Stomach smooth muscle (tissue), 2 donors: ENCODE data around the gene CALML5.
A peak's percentile ranks its signal among the peaks of the same experiment; 100 is the strongest.

Experiments used
- H3K27ac ChIP-seq: one replicate; pipeline ENCODE4 v1.7.0; 2013; ENCODE audit warnings: mild to moderate bottlenecking, low read length, inconsistent platforms
- H3K27me3 ChIP-seq, 2 donors: one replicate each; pipeline ENCODE4 v1.7.0; 2013; ENCODE audit warnings: low read length in 2 of 2; ENCODE audit not compliant: insufficient read depth in 2 of 2, control insufficient read depth in 1 of 2
- H3K36me3 ChIP-seq, 2 donors: one replicate each; pipeline ENCODE4 v1.7.0; 2013; ENCODE audit warnings: low read length in 2 of 2; ENCODE audit not compliant: control insufficient read depth in 2 of 2, insufficient read depth in 2 of 2
- H3K4me1 ChIP-seq: one replicate; pipeline ENCODE4 v1.7.0; 2013; ENCODE audit warnings: low read length; ENCODE audit not compliant: control insufficient read depth, insufficient read depth
- H3K4me3 ChIP-seq, 2 donors: one replicate each; pipeline ENCODE4 v1.7.0; 2013; ENCODE audit warnings: low read length in 2 of 2
- H3K9ac ChIP-seq, 2 donors: one replicate each; pipeline ENCODE4 v1.7.0; 2013; ENCODE audit warnings: low read length in 2 of 2, mild to moderate bottlenecking in 1 of 2
- H3K9me3 ChIP-seq, 2 donors: one replicate each; pipeline ENCODE4 v1.7.0; 2013; ENCODE audit warnings: low read length in 2 of 2; ENCODE audit not compliant: control insufficient read depth in 2 of 2
- donor health status: healthy.
- donor health status: Pancreatic carcinoma.

CALML5 gene

DNA sequence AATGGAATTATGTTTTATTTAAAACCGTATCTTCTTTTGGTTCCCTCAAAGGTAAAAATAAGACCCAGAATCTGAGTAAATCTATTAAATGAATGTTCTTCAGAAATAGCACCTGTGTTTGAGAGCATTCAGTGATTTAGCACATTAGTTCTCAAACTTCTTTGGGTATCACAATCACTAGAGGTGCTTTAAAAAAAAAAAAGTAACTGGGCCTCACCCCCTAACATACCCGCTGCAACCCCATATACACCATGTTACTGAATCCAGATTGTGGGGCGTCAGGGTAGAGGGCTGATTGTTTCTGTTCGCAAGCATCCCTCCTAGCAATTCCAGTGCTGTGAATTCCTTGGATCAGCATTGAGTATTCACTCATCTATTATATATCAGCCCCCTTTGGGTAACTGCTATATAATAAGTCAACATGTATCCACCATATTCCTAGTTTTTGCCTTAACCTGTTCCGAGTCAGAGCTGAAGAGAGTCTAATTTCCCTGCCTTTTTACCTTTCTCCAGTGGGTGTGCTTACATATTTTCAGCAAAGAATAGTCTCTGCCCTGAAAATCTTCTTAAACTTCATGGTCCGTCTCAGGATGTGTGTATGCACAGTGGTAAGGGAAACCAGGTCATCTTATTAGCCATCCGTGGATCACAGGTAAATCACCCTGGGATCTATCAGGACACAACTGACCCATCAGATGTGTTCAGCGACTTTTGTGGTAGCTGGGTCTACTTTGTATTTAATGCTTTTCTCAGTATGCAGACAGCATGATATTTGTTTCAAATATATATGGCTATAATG is 40.2 kb downstream of the CALML5 start:
- Histone ChIP-seq H3K4me1 (no peaks in the 10 kb centered on the region), H3K27me3 (no peaks in the 10 kb centered on the region), H3K9me3 (no peaks in the 10 kb centered on the region), H3K9ac (no peak overlapping the region), H3K36me3 (peaks cover 36 to 42% of the 10 kb centered on the region in 2 donors), H3K27ac (no peak overlapping the region), H3K4me3 (no peak overlapping the region)

DNA sequence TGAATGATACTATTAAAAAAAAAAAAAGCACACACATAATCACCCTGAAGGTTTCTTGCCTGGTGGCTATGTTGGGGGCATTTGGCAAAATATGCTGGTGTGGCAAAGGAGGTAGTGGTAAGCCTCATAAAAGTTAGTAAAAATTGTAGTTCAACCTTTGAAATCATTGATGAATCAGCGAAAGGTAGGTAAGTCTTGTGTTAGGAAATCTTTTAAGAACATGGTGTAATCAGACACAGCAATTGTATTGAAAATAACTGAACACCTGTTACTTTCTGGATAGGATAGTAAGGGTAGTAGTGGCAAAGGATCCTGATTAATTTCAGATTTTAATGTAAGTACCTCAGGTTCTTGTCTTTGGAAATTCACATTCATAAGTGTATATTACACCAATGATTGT is 40.9 kb downstream of the CALML5 start:
- Histone ChIP-seq H3K4me3 (no peak overlapping the region), H3K4me1 (no peaks in the 10 kb centered on the region), H3K9ac (no peak overlapping the region), H3K27me3 (no peaks in the 10 kb centered on the region), H3K9me3 (no peaks in the 10 kb centered on the region), H3K27ac (no peak overlapping the region), H3K36me3 (peaks cover 42 to 50% of the 10 kb centered on the region in 2 donors)

DNA sequence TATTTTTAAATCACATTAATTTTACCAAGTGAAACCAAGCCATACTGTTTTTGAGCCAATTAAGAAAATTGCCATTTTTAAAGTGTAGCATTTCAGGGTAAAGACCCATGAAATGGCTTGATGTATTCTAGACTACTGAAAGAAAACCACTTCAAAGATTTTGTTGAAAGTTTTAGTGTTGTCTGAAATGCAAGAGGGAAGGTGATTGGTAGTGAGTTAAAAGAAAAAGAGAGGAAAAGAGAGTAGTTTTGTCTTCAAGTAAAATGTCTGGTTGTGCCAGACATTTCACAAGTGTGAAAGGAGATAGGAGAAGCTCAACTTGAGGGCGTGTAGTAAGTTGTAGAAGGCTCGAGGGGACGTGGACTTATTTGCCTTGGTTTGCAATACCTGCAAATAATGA is 41.6 kb downstream of the CALML5 start:
- H3K27me3 ChIP-seq = no peaks in the 10 kb centered on the region
- H3K36me3 ChIP-seq = peaks cover 47 to 56% of the 10 kb centered on the region in 2 donors
- no peaks in the 10 kb centered on the region for H3K9me3 ChIP-seq
- H3K4me3 ChIP-seq = no peak overlapping the region
- H3K9ac ChIP-seq = no peak overlapping the region
- no peaks in the 10 kb centered on the region for H3K4me1 ChIP-seq
- H3K27ac ChIP-seq = no peak overlapping the region

DNA sequence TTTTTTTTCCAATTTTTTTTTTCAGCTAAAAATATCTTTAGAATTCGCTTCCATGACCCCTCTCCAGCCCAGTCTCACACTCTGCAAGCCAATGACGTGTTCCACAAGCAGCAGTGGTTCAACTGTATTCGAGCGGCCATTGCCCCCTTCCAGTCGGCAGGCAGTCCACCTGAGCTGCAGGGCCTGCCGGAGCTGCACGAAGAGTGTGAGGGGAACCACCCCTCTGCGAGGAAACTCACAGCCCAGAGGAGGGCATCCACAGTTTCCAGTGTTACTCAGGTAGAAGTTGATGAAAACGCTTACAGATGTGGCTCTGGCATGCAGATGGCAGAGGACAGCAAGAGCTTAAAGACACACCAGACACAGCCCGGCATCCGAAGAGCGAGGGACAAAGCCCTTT is 42.8 kb downstream of the CALML5 start:
- H3K4me1 ChIP-seq = no peaks in the 10 kb centered on the region
- H3K36me3 ChIP-seq = peaks cover 50 to 61% of the 10 kb centered on the region in 2 donors
- H3K27ac ChIP-seq = no peak overlapping the region

DNA sequence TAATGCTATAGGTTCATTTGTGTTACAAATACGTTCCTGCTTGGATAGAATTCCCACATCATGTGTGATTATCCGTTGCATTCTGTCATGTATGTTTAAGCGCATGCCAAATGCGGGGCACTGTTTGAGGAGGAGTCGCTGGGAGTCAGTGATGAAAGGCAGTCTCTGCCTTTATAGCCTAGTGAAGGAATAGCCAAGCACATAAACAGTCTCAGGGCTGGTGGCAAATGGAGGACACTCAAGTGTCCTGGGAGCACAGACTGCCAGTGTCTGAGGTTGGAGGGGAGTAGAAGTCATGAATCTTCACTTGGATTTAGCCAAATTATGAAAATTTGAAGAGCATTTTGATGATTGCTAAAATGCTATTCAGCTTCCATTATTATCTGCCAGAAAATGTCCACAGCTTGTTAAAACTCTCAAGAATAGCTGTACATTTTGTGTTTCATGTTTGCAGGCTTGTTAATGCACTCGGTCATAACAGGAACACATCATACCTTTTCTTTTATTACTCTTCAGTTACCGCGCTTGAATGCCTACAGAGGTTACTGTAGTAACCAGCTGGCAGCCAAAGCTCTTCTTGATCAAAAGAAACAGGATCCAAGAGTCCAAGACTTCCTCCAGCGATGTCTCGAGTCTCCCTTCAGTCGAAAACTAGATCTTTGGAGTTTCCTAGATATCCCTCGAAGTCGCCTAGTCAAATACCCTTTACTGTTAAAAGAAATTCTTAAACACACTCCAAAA is 45.5 kb downstream of the CALML5 start:
- H3K9me3 ChIP-seq = no peaks in the 10 kb centered on the region
- no peak overlapping the region for H3K9ac ChIP-seq
- H3K36me3 ChIP-seq = peaks cover 41 to 50% of the 10 kb centered on the region in 2 donors
- H3K27ac ChIP-seq = no peak overlapping the region
- no peaks in the 10 kb centered on the region for H3K27me3 ChIP-seq
- H3K4me1 ChIP-seq = no peaks in the 10 kb centered on the region
- H3K4me3 ChIP-seq = no peak overlapping the region

More for the DNA sequence above, 42.8 kb downstream of the CALML5 start:
- Histone ChIP-seq H3K9me3 (no peaks in the 10 kb centered on the region), H3K27me3 (no peaks in the 10 kb centered on the region), H3K9ac (no peak overlapping the region), H3K4me3 (no peak overlapping the region)

DNA sequence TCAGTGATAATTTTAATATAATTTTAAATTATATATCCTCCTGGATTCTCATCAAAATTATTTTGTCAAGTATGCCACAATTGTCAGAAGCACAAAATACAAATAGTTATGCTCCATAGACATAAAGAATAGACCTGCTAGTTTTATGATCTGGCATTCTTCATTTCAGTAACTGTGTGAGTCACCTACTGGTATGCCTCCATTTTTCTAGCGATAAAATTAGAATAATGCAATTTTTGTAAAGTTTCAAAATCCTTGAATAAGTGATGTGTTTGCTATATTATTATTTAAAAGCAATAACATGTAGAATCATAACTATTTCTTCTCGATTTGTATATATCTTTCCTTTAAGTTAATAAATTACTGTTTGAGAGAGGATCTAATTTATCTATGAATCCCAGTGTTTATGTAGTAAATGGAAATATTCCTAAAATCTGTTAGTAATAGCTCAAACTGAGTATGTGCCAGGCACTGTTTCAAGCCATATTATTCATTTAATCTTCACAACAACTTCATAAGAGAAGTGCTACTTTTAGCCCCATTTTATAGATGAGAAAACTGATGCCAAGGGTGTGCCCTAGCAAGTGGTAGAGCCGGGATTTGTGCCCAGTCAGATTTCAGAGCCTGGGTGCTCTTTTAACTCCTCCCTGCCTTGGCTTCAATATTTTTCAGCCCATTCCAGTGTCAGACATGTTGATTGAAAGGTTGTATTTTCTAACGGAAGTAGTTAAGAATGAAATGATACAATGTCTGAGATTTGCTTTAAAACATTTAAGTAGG is 48.6 kb downstream of the CALML5 start:
- H3K27ac ChIP-seq = no peak overlapping the region
- H3K4me3 ChIP-seq = peak overlapping the region in 1 of 2 donors; percentile 17
- no peaks in the 10 kb centered on the region for H3K9me3 ChIP-seq
- no peak overlapping the region for H3K9ac ChIP-seq
- peaks cover 3% of the 10 kb centered on the region for H3K4me1 ChIP-seq
- no peaks in the 10 kb centered on the region for H3K27me3 ChIP-seq
- H3K36me3 ChIP-seq = peaks cover 24 to 34% of the 10 kb centered on the region in 2 donors

DNA sequence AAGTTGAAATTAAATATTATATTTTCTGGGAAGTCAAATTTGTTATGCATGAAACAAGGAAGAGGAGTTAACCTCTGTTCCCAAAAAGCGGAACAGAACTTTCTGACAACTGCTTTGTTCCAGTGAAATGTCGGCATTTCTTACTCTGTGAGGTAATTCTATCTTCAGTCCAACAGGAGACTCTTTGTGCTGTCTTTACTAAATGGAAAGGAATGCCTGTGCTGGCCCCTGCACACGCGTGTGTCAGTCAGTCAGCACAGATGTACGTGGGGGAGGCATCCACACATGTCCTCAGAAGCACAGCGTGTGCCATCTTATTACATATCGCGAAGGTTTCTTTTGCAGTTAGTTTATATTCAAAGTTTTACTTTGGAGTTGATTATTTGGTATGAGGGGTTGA is 49.5 kb downstream of the CALML5 start:
- peaks cover 3% of the 10 kb centered on the region for H3K4me1 ChIP-seq

DNA sequence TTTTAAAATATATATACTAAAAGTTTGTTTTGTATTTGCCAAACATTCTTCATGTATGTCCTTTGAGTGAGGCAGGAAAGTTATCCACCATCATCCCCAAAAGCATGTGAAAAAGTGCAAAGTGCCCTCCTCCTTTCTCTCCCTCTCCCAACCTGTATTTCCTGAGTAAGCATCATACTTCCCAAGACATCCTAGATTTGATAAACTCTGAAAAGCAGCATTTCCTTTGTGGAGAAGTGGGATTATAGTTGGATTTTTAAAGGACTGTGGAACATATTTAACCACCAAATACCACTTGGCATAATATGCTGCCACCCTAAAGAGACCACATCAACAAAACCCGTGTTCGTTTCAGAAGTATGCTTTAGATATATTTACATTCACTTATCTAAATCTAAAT is 50.1 kb downstream of the CALML5 start:
- Histone ChIP-seq H3K9ac (peak overlapping the region in 1 of 2 donors; percentile 80), H3K4me3 (peak overlapping the region; percentile 68 to 77)

More for the DNA sequence above, 49.5 kb downstream of the CALML5 start:
- peak overlapping the region in 1 of 2 donors; percentile 22 for H3K9ac ChIP-seq
- peaks cover 21 to 25% of the 10 kb centered on the region in 2 donors for H3K36me3 ChIP-seq
- peak overlapping the region; percentile 50 to 77 for H3K4me3 ChIP-seq
- H3K9me3 ChIP-seq = no peaks in the 10 kb centered on the region
- no peak overlapping the region for H3K27ac ChIP-seq
- H3K27me3 ChIP-seq = no peaks in the 10 kb centered on the region

More for the DNA sequence above, 50.1 kb downstream of the CALML5 start:
- H3K27me3 ChIP-seq = no peaks in the 10 kb centered on the region
- H3K4me1 ChIP-seq = peaks cover 3% of the 10 kb centered on the region
- no peaks in the 10 kb centered on the region for H3K9me3 ChIP-seq
- no peak overlapping the region for H3K27ac ChIP-seq
- peaks cover 15 to 19% of the 10 kb centered on the region in 2 donors for H3K36me3 ChIP-seq
